HCT116 (cell line): ENCODE data around the gene GRK6. TPM values are rescaled to one million over a fixed set of nuclear protein-coding genes. Genes with fewer than 3 reads are reported as not detected.

Source experiments
- ATAC-seq: fragments of 200-7000 bp; cut with Tn5 transposase; 2 replicates; pipeline ENCODE4 v1.9.1; 2020; ENCODE audit warnings: mild to moderate bottlenecking, moderate library complexity
- BruUV-seq: library from RNA; stranded (reverse); fragments of 400-500 nt; replicated peaks from 2 replicates; lab custom pipeline; 2021; lab: Mats Ljungman, UMichigan
- CTCF ChIA-PET: fragments of 300-600 bp; sonication (Branson Sonifier 250); formaldehyde crosslinking; loops from one replicate; lab custom pipeline; 2021; ENCODE audit warnings: antibody characterized with exemption; lab: Charles Lee
- POLR2A ChIA-PET: fragments of 300-600, 350-600 bp; sonication (Branson Sonifier 250); formaldehyde crosslinking; loops from one replicate; lab custom pipeline; 2021; ENCODE audit warnings: antibody characterized with exemption; lab: Charles Lee
- RAD21 ChIA-PET, 2 experiments: fragments of 300-600 bp; sonication (Branson Sonifier 250); formaldehyde crosslinking; loops; one replicate each; lab custom pipeline; 2023; ENCODE audit warnings: low total read pairs in 2 of 2; ENCODE audit not compliant: uncharacterized antibody in 2 of 2, unreplicated experiment in 2 of 2, low non-redundant PET in 1 of 2; lab: Charles Lee
- DNase-seq: peaks from one replicate; pipeline ENCODE4 v3.0.0-alpha.2; 2010; ENCODE audit warnings: low read depth, low spot score
- H2AFZ ChIP-seq: fragments of 200-600 bp; shearing (Covaris generic), sonication (generic); 2 replicates; pipeline ENCODE4 v1.6.1; 2017; ENCODE audit warnings: low read depth, mixed run types, mixed read lengths, antibody characterized with exemption, low read length; ENCODE audit not compliant: poor library complexity, severe bottlenecking
- H3K27ac ChIP-seq: 2 replicates; pipeline ENCODE4 v1.5.1; 2012; ENCODE audit warnings: low read depth, low read length
- H3K27me3 ChIP-seq: fragments of 200-600 bp; sonication (generic); 2 replicates; pipeline ENCODE4 v1.6.1; 2016; ENCODE audit warnings: mixed run types, low read length, mixed read lengths; ENCODE audit not compliant: insufficient read depth
- H3K36me3 ChIP-seq, 2 experiments: fragments of 200-500 bp in 1 of 2; fragments of 200-600 bp in 1 of 2; sonication (Bioruptor generic) in 1 of 2; sonication (generic) in 1 of 2; 2 replicates each; pipeline versions ENCODE4 v1.5.1 to v1.6.1; 2014 to 2016; ENCODE audit warnings: low read length in 2 of 2, inconsistent platforms in 1 of 2, mixed read lengths in 1 of 2, mixed run types in 1 of 2; ENCODE audit not compliant: insufficient read depth in 2 of 2, control insufficient read depth in 1 of 2
- H3K4me1 ChIP-seq, 2 experiments: fragments of 200-600 bp in 1 of 2; sonication (generic) in 1 of 2; 2 replicates each; pipeline versions ENCODE4 v1.5.1 to v1.6.1; 2012 to 2017; ENCODE audit warnings: low read length in 2 of 2, inconsistent platforms in 1 of 2, mild to moderate bottlenecking in 1 of 2, mixed read lengths in 1 of 2, mixed run types in 1 of 2, moderate library complexity in 1 of 2; ENCODE audit not compliant: insufficient read depth in 2 of 2, control insufficient read depth in 1 of 2
- H3K4me2 ChIP-seq: fragments of 200-600 bp; sonication (generic); 2 replicates; pipeline ENCODE4 v1.6.1; 2017; ENCODE audit warnings: mixed run types, low read length, mixed read lengths
- H3K4me3 ChIP-seq, 2 experiments: fragments of 200-600 bp in 1 of 2; sonication (generic) in 1 of 2; replicated peaks in 1 of 2; 2 replicates each; pipeline ENCODE4 v1.5.1; 2011 to 2016; ENCODE audit warnings: low read length in 2 of 2, control low read depth in 1 of 2, low read depth in 1 of 2, mild to moderate bottlenecking in 1 of 2, mixed read lengths in 1 of 2, mixed run types in 1 of 2
- H3K79me2 ChIP-seq: fragments of 200-600 bp; sonication (generic); 2 replicates; pipeline ENCODE4 v1.6.1; 2017; ENCODE audit warnings: mild to moderate bottlenecking, mixed run types, low read length, moderate library complexity, mixed read lengths; ENCODE audit not compliant: insufficient read depth
- H3K9ac ChIP-seq: fragments of 200-600 bp; sonication (generic); 2 replicates; pipeline ENCODE4 v1.6.1; 2016; ENCODE audit warnings: low read length, mixed read lengths
- H3K9me2 ChIP-seq: fragments of 200-600 bp; sonication (generic), shearing (Covaris generic); 2 replicates; pipeline ENCODE4 v1.6.1; 2017; ENCODE audit warnings: mixed run types, mild to moderate bottlenecking, moderate library complexity; ENCODE audit not compliant: insufficient read depth
- H3K9me3 ChIP-seq, 2 experiments: fragments of 200-500 bp in 1 of 2; fragments of 200-600 bp in 1 of 2; sonication (Bioruptor generic) in 1 of 2; sonication (generic) in 1 of 2; 2 replicates each; pipeline ENCODE4 v1.6.1; 2014 to 2017; ENCODE audit warnings: low read length in 2 of 2, mixed read lengths in 2 of 2, inconsistent platforms in 1 of 2, low read depth in 1 of 2, mild to moderate bottlenecking in 1 of 2, mixed run types in 1 of 2, moderate library complexity in 1 of 2; ENCODE audit not compliant: control insufficient read depth in 1 of 2, insufficient read depth in 1 of 2
- H4K20me1 ChIP-seq: fragments of 200-600 bp; sonication (generic), shearing (Covaris generic); 2 replicates; pipeline ENCODE4 v1.6.1; 2017; ENCODE audit warnings: mixed run types, mild to moderate bottlenecking, moderate library complexity; ENCODE audit not compliant: insufficient read depth
- CEBPB ChIP-seq: IDR thresholded peaks from 2 replicates; pipeline ENCODE4 v1.6.1; 2012; ENCODE audit warnings: low read depth
- ELF1 ChIP-seq: IDR thresholded peaks from 2 replicates; pipeline ENCODE4 v1.6.1; 2012; ENCODE audit warnings: low read depth, borderline replicate concordance
- EZH2 ChIP-seq: fragments of 200-600 bp; sonication (generic); IDR thresholded peaks from 2 replicates; pipeline ENCODE4 v1.6.1; 2017; ENCODE audit warnings: antibody characterized with exemption, mixed run types
- EZH2phosphoT487 ChIP-seq: fragments of 200-600 bp; IDR thresholded peaks from 2 replicates; pipeline ENCODE4 v1.6.1; 2018; ENCODE audit warnings: antibody characterized with exemption, borderline replicate concordance
- MAX ChIP-seq: IDR thresholded peaks from 2 replicates; pipeline ENCODE4 v1.6.1; 2012
- POLR2A ChIP-seq: IDR thresholded peaks from 2 replicates; pipeline ENCODE4 v1.7.0; 2011; ENCODE audit warnings: borderline replicate concordance; ENCODE audit not compliant: insufficient read depth, insufficient read length; ENCODE audit errors: extremely low read depth
- POLR2AphosphoS5 ChIP-seq: IDR thresholded peaks from 2 replicates; pipeline ENCODE4 v1.6.1; 2011; ENCODE audit warnings: mild to moderate bottlenecking, low read depth, low read length, moderate library complexity
- RAD21 ChIP-seq: IDR thresholded peaks from 2 replicates; pipeline ENCODE4 v1.6.1; 2012; ENCODE audit warnings: low read depth, mild to moderate bottlenecking
- REST ChIP-seq: IDR thresholded peaks from 2 replicates; pipeline ENCODE4 v1.6.1; 2012; ENCODE audit warnings: low read depth
- SP1 ChIP-seq: IDR thresholded peaks from 2 replicates; pipeline ENCODE4 v1.6.1; 2012; ENCODE audit warnings: low read depth
- SRF ChIP-seq: IDR thresholded peaks from 2 replicates; pipeline ENCODE4 v1.6.1; 2012; ENCODE audit warnings: low read depth
- ZFX ChIP-seq: fragments of 450-650 bp; IDR thresholded peaks from 2 replicates; pipeline ENCODE4 v1.6.1; 2017
- ZNF274 ChIP-seq: fragments of 200-500 bp; sonication (Bioruptor generic); IDR thresholded peaks from 2 replicates; pipeline ENCODE4 v1.6.1; 2014; ENCODE audit warnings: mild to moderate bottlenecking, low read depth, low read length, inconsistent platforms
- intact Hi-C: fragments of 100-400 bp; cut with micrococcal nuclease; formaldehyde crosslinking; loops from 2 replicates; pipeline ENCODE4 v1.10.0; 2022
- total RNA-seq: library from RNA; stranded (reverse); gene quantifications from one replicate; pipeline ENCODE4 v1.2.1, GENCODE V29; 2021; ENCODE audit not compliant: unreplicated experiment
- TF ChIP-seq, protein P1 (sequence below), 3 experiments: fragments of 200-600 bp in 1 of 3; sonication (generic) in 1 of 3; IDR thresholded peaks in 2 of 3; conservative IDR thresholded peaks in 1 of 3; 2 replicates each; pipeline ENCODE4 v1.5.1; 2012 to 2017; ENCODE audit warnings: low read depth in 2 of 3, low read length in 2 of 3, antibody characterized with exemption in 1 of 3, borderline replicate concordance in 1 of 3, control low read depth in 1 of 3, mild to moderate bottlenecking in 1 of 3, mixed read lengths in 1 of 3, mixed run types in 1 of 3, moderate library complexity in 1 of 3; ENCODE audit not compliant: insufficient read depth in 1 of 3

Gene GRK6
- total RNA-seq, 1 experiment from 2014 or later = 89.3 TPM

DNA sequence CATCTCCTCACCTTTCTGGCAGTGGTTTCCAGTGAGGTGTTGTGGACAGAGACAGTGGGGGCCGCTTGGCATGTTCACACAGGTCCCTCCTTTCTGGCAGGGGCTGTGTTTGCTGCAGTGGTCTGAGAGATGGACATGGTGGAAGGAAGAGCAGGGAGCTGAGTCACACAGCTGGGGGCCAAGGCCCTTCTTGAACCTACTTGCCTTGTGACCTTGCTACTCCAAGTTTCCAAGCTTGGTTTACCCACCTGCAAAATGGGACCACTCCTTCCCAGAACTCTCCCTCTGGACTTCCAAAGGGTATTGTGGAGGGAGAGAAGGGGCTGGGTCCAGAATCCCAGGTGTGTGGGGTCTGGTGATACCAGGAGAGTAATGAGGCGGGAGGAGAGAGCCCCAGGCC lies 21.2 kb upstream of the GRK6 start:
- no peaks in the 10 kb centered on the region for H3K36me3 ChIP-seq
- TF ChIP-seq REST (no peak), RAD21 (no peak), EZH2 (no peak), ZFX (no peak), EZH2phosphoT487 (no peak), ELF1 (no peak), ZNF274 (no peak), MAX (no peak), POLR2A (no peak), SRF (no peak), CEBPB (no peak), POLR2AphosphoS5 (no peak), SP1 (no peak)
- TF ChIP-seq, protein P1, sequence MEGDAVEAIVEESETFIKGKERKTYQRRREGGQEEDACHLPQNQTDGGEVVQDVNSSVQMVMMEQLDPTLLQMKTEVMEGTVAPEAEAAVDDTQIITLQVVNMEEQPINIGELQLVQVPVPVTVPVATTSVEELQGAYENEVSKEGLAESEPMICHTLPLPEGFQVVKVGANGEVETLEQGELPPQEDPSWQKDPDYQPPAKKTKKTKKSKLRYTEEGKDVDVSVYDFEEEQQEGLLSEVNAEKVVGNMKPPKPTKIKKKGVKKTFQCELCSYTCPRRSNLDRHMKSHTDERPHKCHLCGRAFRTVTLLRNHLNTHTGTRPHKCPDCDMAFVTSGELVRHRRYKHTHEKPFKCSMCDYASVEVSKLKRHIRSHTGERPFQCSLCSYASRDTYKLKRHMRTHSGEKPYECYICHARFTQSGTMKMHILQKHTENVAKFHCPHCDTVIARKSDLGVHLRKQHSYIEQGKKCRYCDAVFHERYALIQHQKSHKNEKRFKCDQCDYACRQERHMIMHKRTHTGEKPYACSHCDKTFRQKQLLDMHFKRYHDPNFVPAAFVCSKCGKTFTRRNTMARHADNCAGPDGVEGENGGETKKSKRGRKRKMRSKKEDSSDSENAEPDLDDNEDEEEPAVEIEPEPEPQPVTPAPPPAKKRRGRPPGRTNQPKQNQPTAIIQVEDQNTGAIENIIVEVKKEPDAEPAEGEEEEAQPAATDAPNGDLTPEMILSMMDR (IDR thresholded peaks at IDR 0.05 in 2 of 3, conservative IDR thresholded peaks at IDR 0.05 in 1 of 3; ENCODE audit: borderline replicate concordance in 1 of 3, insufficient read depth in 1 of 3, low read depth in 2 of 3, low read length in 2 of 3) = no peak
- TF ChIP-seq, all 23 proteins: peak for 0
- BruUV-seq = no TSS peak
- Histone ChIP-seq H3K4me1 (peaks cover 15 to 37% of the 10 kb centered on the region in 2 experiments), H3K9ac (no peak overlapping the region), H3K79me2 (no peaks in the 10 kb centered on the region), H3K27ac (peak overlapping the region; percentile 99; the same call in 1 of the 2 replicates), H3K4me3 (no peak overlapping the region), H3K4me2 (no peak overlapping the region), H3K9me3 (no peaks in the 10 kb centered on the region), H2AFZ (no peak overlapping the region), H3K27me3 (no peaks in the 10 kb centered on the region), H4K20me1 (no peaks in the 10 kb centered on the region), H3K9me2 (no peaks in the 10 kb centered on the region)
- ATAC-seq (no peak), DNase-seq (no peak)
- intact Hi-C loops = no loop called here
- CTCF ChIA-PET = interaction anchor here (1.5 to 5.3 kb wide), 5 partner anchors 16 to 49 kb away, joined by 5 to 85 read pairs (median 53); partner anchors contain the start of genes GRK6 and PRR7
- POLR2A ChIA-PET = interaction anchor here (1.0 to 2.4 kb wide), 5 partner anchors 19 to 90 kb away, joined by 3 to 15 read pairs (median 4); partner anchors contain the start of gene GRK6
- RAD21 ChIA-PET = interaction anchor here in 1 of 2 experiments (1.5 kb wide), 1 partner anchor 40 kb away, joined by 5 read pairs; no protein-coding TSS in a partner anchor
